ENCODE data around the gene MBTPS1. TPM values are rescaled to one million over a fixed set of nuclear protein-coding genes. Genes with fewer than 3 reads are reported as not detected.

MBTPS1 gene
- total and polyA plus RNA-seq, 2 donors (not counting 1 experiment from before 2014, with no cell fraction given) = 80.3 to 109 TPM

DNA sequence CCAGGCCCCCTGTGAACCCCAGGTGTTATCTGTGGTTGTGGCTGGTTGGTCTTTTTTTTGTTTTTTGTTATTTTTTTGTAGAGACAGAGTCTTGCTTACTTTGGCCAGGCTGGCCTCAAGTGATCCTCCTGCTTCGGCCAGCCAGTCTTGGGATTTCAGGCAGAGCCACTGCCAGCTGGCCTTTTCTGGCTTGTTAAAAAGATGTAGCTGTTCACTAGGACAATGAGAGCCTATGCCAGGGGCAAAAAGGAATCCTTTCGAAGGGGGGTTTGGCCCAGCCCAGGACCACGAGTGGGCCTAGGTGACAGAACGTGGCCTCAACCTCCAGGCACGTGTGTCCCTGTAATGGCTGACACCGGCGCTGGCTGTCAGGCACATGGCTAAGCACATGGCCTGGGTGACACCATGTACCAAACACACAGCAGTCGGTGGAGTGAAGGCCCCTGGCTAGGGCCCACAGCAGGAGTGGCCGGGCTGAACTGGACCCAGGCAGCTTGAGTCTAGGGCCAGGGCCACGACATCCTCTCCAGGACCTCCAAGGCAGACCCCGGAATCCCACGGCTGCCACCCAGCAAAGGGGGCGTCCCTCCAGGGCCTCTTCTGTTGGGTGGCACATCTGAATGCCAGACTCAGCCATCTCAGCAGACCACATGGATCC is 67.2 kb downstream of the MBTPS1 start:
- H3K4me2 ChIP-seq (ENCODE audit: extremely low read depth, insufficient read depth, low read length) = no peak overlapping the region
- peaks cover under 1% of the 10 kb centered on the region for H3K27me3 ChIP-seq (ENCODE audit: control insufficient read depth, insufficient read depth, low read length)
- H2AFZ ChIP-seq (ENCODE audit: low read length) = no peak overlapping the region
- H3K79me2 ChIP-seq (ENCODE audit: control insufficient read depth, insufficient read depth, low read length) = no peaks in the 10 kb centered on the region
- no peak overlapping the region for H3K4me3 ChIP-seq (replicated peaks in 1 of 4; ENCODE audit: control extremely low read depth in 1 of 4, insufficient read depth in 1 of 4, low read depth in 3 of 4, low read length in 4 of 4)
- TF ChIP-seq, protein P1, sequence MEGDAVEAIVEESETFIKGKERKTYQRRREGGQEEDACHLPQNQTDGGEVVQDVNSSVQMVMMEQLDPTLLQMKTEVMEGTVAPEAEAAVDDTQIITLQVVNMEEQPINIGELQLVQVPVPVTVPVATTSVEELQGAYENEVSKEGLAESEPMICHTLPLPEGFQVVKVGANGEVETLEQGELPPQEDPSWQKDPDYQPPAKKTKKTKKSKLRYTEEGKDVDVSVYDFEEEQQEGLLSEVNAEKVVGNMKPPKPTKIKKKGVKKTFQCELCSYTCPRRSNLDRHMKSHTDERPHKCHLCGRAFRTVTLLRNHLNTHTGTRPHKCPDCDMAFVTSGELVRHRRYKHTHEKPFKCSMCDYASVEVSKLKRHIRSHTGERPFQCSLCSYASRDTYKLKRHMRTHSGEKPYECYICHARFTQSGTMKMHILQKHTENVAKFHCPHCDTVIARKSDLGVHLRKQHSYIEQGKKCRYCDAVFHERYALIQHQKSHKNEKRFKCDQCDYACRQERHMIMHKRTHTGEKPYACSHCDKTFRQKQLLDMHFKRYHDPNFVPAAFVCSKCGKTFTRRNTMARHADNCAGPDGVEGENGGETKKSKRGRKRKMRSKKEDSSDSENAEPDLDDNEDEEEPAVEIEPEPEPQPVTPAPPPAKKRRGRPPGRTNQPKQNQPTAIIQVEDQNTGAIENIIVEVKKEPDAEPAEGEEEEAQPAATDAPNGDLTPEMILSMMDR (conservative IDR thresholded peaks at IDR 0.05 in 1 of 2, IDR thresholded peaks at IDR 0.05 in 1 of 2; ENCODE audit: low read depth in 1 of 2, low read length in 2 of 2) = no peak
- TF ChIP-seq EZH2 (IDR thresholded peaks at IDR 0.05; ENCODE audit: low read length, missing control alignments) = no peak
- H3K27ac ChIP-seq (ENCODE audit: insufficient read depth, low read length) = no peak overlapping the region
- H3K4me1 ChIP-seq (ENCODE audit: control insufficient read depth, extremely low read depth, insufficient read depth, low read length) = no peaks in the 10 kb centered on the region
- no peaks in the 10 kb centered on the region for H4K20me1 ChIP-seq (ENCODE audit: control insufficient read depth, extremely low read depth, insufficient read depth, low read length)
- no peak overlapping the region for H3K9ac ChIP-seq (ENCODE audit: insufficient read depth, low read length)
- no peak for DNase-seq (ENCODE audit: low read depth in 2 of 2)
- no peaks in the 10 kb centered on the region for H3K9me3 ChIP-seq (ENCODE audit: control insufficient read depth, insufficient read depth, low read depth, low read length)
- H3K36me3 ChIP-seq (ENCODE audit: control insufficient read depth, insufficient read depth, low read length) = peaks cover 2% of the 10 kb centered on the region

DNA sequence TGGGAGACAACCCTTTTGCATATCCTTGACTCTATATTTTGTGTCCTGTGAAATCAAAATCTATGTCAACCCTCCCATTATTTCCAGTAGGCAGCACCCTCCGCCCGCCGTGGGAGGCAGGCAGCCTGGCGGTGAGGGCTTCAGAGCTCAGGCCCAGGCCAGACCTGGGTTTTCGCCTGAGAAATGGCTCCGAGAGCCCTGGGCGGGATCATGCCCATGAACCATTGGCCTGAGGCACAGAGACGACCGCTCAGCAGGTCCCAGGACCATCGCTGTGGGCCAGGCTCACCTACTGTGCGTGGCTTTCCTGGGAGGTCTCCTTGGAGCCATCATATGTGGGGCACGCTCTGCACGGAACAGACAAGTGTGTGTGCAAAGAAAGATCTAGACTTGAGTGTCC is 67.9 kb downstream of the MBTPS1 start:
- no peak overlapping the region for H3K4me2 ChIP-seq (ENCODE audit: extremely low read depth, insufficient read depth, low read length)
- no peak for DNase-seq (ENCODE audit: low read depth in 2 of 2)
- peaks cover 2% of the 10 kb centered on the region for H3K36me3 ChIP-seq (ENCODE audit: control insufficient read depth, insufficient read depth, low read length)
- TF ChIP-seq EZH2 (IDR thresholded peaks at IDR 0.05; ENCODE audit: low read length, missing control alignments) = no peak
- TF ChIP-seq, protein P1 (conservative IDR thresholded peaks at IDR 0.05 in 1 of 2, IDR thresholded peaks at IDR 0.05 in 1 of 2; ENCODE audit: low read depth in 1 of 2, low read length in 2 of 2) = no peak
- no peaks in the 10 kb centered on the region for H3K79me2 ChIP-seq (ENCODE audit: control insufficient read depth, insufficient read depth, low read length)
- H3K4me1 ChIP-seq (ENCODE audit: control insufficient read depth, extremely low read depth, insufficient read depth, low read length) = no peaks in the 10 kb centered on the region
- H3K27me3 ChIP-seq (ENCODE audit: control insufficient read depth, insufficient read depth, low read length) = peaks cover 3% of the 10 kb centered on the region
- H3K9ac ChIP-seq (ENCODE audit: insufficient read depth, low read length) = no peak overlapping the region
- no peaks in the 10 kb centered on the region for H4K20me1 ChIP-seq (ENCODE audit: control insufficient read depth, extremely low read depth, insufficient read depth, low read length)
- no peaks in the 10 kb centered on the region for H3K9me3 ChIP-seq (ENCODE audit: control insufficient read depth, insufficient read depth, low read depth, low read length)
- H3K27ac ChIP-seq (ENCODE audit: insufficient read depth, low read length) = no peak overlapping the region
- no peak overlapping the region for H2AFZ ChIP-seq (ENCODE audit: low read length)
- H3K4me3 ChIP-seq (replicated peaks in 1 of 4; ENCODE audit: control extremely low read depth in 1 of 4, insufficient read depth in 1 of 4, low read depth in 3 of 4, low read length in 4 of 4) = no peak overlapping the region

DNA sequence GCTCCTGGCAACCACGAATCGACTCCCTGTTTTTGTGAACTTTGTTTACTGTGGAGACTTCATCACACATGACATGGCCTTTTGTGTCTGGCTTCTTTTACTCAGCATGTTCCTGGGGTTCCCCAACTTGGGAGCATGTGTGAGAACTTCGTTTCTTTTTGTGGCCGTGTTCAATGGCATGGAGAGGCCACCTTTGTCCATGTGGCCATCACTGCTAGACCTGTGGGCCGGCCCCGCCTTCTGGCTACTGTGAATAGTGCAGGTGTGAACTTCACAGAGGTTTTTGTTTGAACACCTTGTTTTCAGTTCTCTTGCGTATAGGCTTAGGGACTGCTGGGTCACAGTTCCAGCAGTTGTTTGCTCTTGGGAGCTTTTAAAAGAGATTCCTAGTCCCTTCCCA is 68.5 kb downstream of the MBTPS1 start:
- no peak overlapping the region for H3K4me3 ChIP-seq (replicated peaks in 1 of 4; ENCODE audit: control extremely low read depth in 1 of 4, insufficient read depth in 1 of 4, low read depth in 3 of 4, low read length in 4 of 4)
- peaks cover 2% of the 10 kb centered on the region for H3K36me3 ChIP-seq (ENCODE audit: control insufficient read depth, insufficient read depth, low read length)
- no peaks in the 10 kb centered on the region for H3K79me2 ChIP-seq (ENCODE audit: control insufficient read depth, insufficient read depth, low read length)
- TF ChIP-seq, protein P1 (conservative IDR thresholded peaks at IDR 0.05 in 1 of 2, IDR thresholded peaks at IDR 0.05 in 1 of 2; ENCODE audit: low read depth in 1 of 2, low read length in 2 of 2) = no peak
- TF ChIP-seq EZH2 (IDR thresholded peaks at IDR 0.05; ENCODE audit: low read length, missing control alignments) = no peak
- H3K9me3 ChIP-seq (ENCODE audit: control insufficient read depth, insufficient read depth, low read depth, low read length) = no peaks in the 10 kb centered on the region
- H4K20me1 ChIP-seq (ENCODE audit: control insufficient read depth, extremely low read depth, insufficient read depth, low read length) = no peaks in the 10 kb centered on the region
- H3K4me1 ChIP-seq (ENCODE audit: control insufficient read depth, extremely low read depth, insufficient read depth, low read length) = no peaks in the 10 kb centered on the region
- peaks cover 3% of the 10 kb centered on the region for H3K27me3 ChIP-seq (ENCODE audit: control insufficient read depth, insufficient read depth, low read length)
- no peak overlapping the region for H3K27ac ChIP-seq (ENCODE audit: insufficient read depth, low read length)
- DNase-seq (ENCODE audit: low read depth in 2 of 2) = no peak
- H2AFZ ChIP-seq (ENCODE audit: low read length) = no peak overlapping the region
- H3K4me2 ChIP-seq (ENCODE audit: extremely low read depth, insufficient read depth, low read length) = no peak overlapping the region
- no peak overlapping the region for H3K9ac ChIP-seq (ENCODE audit: insufficient read depth, low read length)

All from fibroblast of lung (primary cell).